Measurements from ENCODE around the gene ARHGAP42. TPM values are rescaled to one million over a fixed set of nuclear protein-coding genes. Genes with fewer than 3 reads are reported as not detected.

The ARHGAP42 gene
- polyA plus RNA-seq, 3 donors from 2014 or later, result 0.27 to 1.2 (median 0.74) TPM

DNA sequence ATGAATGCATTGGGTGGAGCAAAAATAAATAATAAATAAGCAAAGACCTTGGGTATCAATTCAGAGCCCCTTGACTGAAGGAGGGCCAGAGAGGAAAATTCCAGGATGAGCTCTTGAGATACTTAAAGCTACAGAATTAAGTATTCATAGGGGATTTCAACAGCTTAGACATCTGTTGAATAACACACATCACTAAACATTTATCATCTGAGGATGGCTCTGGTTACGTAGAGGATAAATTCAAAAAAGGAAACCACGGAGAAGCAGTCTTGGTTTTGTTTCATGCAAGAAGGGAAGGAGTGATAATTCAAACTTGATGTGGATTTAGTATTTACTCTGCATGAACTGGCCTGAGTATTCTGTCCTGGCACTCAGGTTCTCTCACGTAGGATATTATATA is 29.8 kb downstream of the ARHGAP42 start:
- H3K36me3 Mint-ChIP-seq, result peaks cover 0 to 6% (median 0%) of the 10 kb centered on the region in 3 donors
- H3K27ac Mint-ChIP-seq, result no peak overlapping the region

DNA sequence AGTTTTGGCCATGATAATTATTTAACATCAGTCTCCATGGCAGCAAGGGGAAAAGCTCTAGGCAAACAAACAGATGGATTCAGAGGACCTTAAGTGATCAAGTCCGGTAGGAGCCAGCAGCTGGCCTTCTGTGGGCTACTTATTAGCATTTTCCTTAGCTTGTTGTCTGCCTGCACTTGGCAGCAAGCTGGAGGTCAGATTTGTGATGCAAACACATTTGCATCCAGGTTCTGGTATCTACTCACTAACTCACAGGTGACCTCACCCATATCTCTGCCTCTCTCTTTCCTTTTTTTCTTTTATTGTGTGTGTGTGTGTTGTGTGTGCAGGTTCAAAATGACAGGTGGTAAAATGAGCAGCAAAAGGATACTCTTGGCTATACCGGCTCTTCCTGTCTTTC is 32.3 kb downstream of the ARHGAP42 start:
- Mint-ChIP-seq H3K27me3 (ENCODE audit: low read depth in 3 of 3) (no peaks in the 10 kb centered on the region), H3K9me3 (peaks cover 0 to 3% (median 0%) of the 10 kb centered on the region in 6 donors), H3K4me3 (no peak overlapping the region), H3K27ac (no peak overlapping the region), H3K36me3 (peaks cover 0 to 6% (median 0%) of the 10 kb centered on the region in 3 donors), H3K4me1 (no peaks in the 10 kb centered on the region)
- DNase-seq, result no peak

More for the DNA sequence above, 29.8 kb downstream of the ARHGAP42 start:
- Mint-ChIP-seq H3K27me3 (ENCODE audit: low read depth in 3 of 3) (no peaks in the 10 kb centered on the region), H3K9me3 (peaks cover 0 to 3% (median 0%) of the 10 kb centered on the region in 6 donors), H3K4me1 (peaks cover 4 to 7% of the 10 kb centered on the region in 2 donors), H3K4me3 (no peak overlapping the region)
- no peak for DNase-seq

DNA sequence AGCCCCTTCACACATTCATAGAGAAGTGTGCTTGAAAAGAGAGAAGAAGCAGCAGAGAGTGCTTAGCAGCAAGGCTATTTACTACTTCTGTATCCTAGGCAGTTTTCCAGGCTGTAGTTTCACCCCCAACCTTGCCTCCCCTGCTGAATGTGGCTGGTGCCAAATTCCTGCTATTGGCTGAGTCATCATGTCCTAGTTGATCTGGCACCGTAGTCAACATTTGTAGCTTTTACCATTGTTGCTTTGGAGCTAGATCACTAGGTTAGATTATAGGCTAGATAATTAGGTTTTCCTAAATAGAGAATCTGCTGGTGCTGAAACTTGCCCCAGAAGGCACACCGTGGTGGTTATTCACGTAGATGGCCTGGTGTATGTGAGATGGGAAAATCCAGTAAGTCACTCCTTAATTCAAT is 32.7 kb downstream of the ARHGAP42 start:
- H3K4me3 Mint-ChIP-seq, result no peak overlapping the region
- H3K27me3 Mint-ChIP-seq (ENCODE audit: low read depth in 3 of 3), result no peaks in the 10 kb centered on the region
- no peak overlapping the region for H3K27ac Mint-ChIP-seq
- H3K4me1 Mint-ChIP-seq, result no peaks in the 10 kb centered on the region
- DNase-seq, result no peak
- peaks cover 0 to 6% (median 0%) of the 10 kb centered on the region in 3 donors for H3K36me3 Mint-ChIP-seq
- peaks cover 0 to 3% (median 0%) of the 10 kb centered on the region in 6 donors for H3K9me3 Mint-ChIP-seq

- H3K27me3 Mint-ChIP-seq (ENCODE audit: low read depth in 3 of 3), result no peaks in the 10 kb centered on the region
- no peak for DNase-seq
- no peak overlapping the region for H3K27ac Mint-ChIP-seq
- no peak overlapping the region for H3K4me3 Mint-ChIP-seq
- H3K36me3 Mint-ChIP-seq, result peaks cover 0 to 5% (median 0%) of the 10 kb centered on the region in 3 donors
- H3K4me1 Mint-ChIP-seq, result no peaks in the 10 kb centered on the region
- H3K9me3 Mint-ChIP-seq, result peaks cover 0 to 2% (median 0%) of the 10 kb centered on the region in 6 donors
Observed at GRCh38 chr11:100726680-100727079, 39.6 kb downstream of the ARHGAP42 start.

GRCh38 chr11:100727410-100727809 is 40.3 kb downstream of the ARHGAP42 start:
- no peak overlapping the region for H3K27ac Mint-ChIP-seq
- peaks cover 0 to 5% (median 0%) of the 10 kb centered on the region in 3 donors for H3K36me3 Mint-ChIP-seq
- DNase-seq, result no peak
- no peaks in the 10 kb centered on the region for H3K27me3 Mint-ChIP-seq (ENCODE audit: low read depth in 3 of 3)
- peaks cover 0 to 2% (median 0%) of the 10 kb centered on the region in 6 donors for H3K9me3 Mint-ChIP-seq
- no peaks in the 10 kb centered on the region for H3K4me1 Mint-ChIP-seq
- H3K4me3 Mint-ChIP-seq, result no peak overlapping the region

DNA sequence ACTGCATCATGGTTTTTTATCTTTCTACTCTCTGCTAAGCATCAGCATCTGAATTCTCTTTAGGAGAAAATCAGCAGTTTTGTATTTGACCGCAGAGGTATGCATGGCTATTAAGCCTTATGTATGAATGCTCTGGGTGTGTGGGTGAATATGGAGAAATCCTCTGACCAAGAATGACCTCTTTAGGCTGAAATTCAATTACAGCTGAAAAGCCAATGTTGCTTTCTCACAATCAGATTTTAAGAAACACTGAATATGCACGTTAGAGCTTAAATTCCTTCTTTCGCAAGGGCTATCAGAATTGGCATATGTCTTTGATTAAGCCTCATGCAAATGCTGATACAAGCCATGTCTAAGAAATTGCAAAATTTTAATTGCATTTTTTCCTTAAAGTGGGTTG is 43.2 kb downstream of the ARHGAP42 start:
- no peak for DNase-seq
- Mint-ChIP-seq H3K4me1 (peaks cover 3 to 6% of the 10 kb centered on the region in 2 donors), H3K27ac (no peak overlapping the region), H3K9me3 (peaks cover 0 to 2% (median 0%) of the 10 kb centered on the region in 6 donors), H3K36me3 (peaks cover 0 to 5% (median 0%) of the 10 kb centered on the region in 3 donors), H3K4me3 (no peak overlapping the region), H3K27me3 (ENCODE audit: low read depth in 3 of 3) (no peaks in the 10 kb centered on the region)

DNA sequence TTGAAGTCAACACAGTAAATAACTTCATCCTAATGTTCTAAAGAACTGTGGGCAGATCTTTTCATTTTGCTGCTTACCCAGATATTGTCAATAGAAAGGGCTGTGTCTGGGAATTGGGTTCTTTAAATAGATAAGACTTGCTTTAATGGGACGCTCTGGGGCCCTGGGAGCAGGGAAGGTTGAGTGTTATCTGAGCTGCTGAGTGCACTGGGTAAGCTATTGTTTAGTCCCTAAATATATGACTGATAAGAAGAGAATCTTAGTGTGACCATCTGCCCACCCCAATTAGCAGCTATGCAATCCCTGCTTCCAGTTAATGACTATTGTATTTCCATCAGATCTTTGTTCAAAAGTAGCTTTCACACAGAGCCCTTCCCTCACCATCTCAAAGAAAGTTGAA is 44.4 kb downstream of the ARHGAP42 start:
- peaks cover 0 to 4% (median 0%) of the 10 kb centered on the region in 6 donors for H3K9me3 Mint-ChIP-seq
- peaks cover 0 to 1% (median 0%) of the 10 kb centered on the region in 3 donors for H3K27me3 Mint-ChIP-seq (ENCODE audit: low read depth in 3 of 3)
- no peak overlapping the region for H3K4me3 Mint-ChIP-seq
- no peak overlapping the region for H3K27ac Mint-ChIP-seq
- DNase-seq, result no peak
- peaks cover 0 to 5% (median 0%) of the 10 kb centered on the region in 3 donors for H3K36me3 Mint-ChIP-seq
- H3K4me1 Mint-ChIP-seq, result peaks cover 4 to 8% of the 10 kb centered on the region in 2 donors

GRCh38 chr11:100732949-100733348 is 45.9 kb downstream of the ARHGAP42 start:
- Mint-ChIP-seq H3K4me1 (peaks cover 4 to 8% of the 10 kb centered on the region in 2 donors), H3K36me3 (no peaks in the 10 kb centered on the region), H3K27ac (no peak overlapping the region), H3K27me3 (ENCODE audit: low read depth in 3 of 3) (peaks cover 0 to 4% (median 0%) of the 10 kb centered on the region in 3 donors), H3K9me3 (peaks cover 0 to 4% (median 0%) of the 10 kb centered on the region in 6 donors), H3K4me3 (no peak overlapping the region)
- no peak for DNase-seq

- H3K27ac Mint-ChIP-seq, result peak overlapping the region in 1 of 6 donors; percentile 7
- peaks cover 0 to 4% (median 0%) of the 10 kb centered on the region in 3 donors for H3K27me3 Mint-ChIP-seq (ENCODE audit: low read depth in 3 of 3)
- no peak for DNase-seq
- H3K4me3 Mint-ChIP-seq, result no peak overlapping the region
- H3K9me3 Mint-ChIP-seq, result peaks cover 0 to 4% (median 0%) of the 10 kb centered on the region in 6 donors
- peaks cover 6 to 8% of the 10 kb centered on the region in 2 donors for H3K4me1 Mint-ChIP-seq
- no peaks in the 10 kb centered on the region for H3K36me3 Mint-ChIP-seq
Observed at GRCh38 chr11:100734743-100735527, 47.8 kb downstream of the ARHGAP42 start.

- H3K9me3 Mint-ChIP-seq, result peaks cover 0 to 4% (median 0%) of the 10 kb centered on the region in 6 donors
- no peaks in the 10 kb centered on the region for H3K36me3 Mint-ChIP-seq
- no peak overlapping the region for H3K4me3 Mint-ChIP-seq
- no peak overlapping the region for H3K27ac Mint-ChIP-seq
- H3K27me3 Mint-ChIP-seq (ENCODE audit: low read depth in 3 of 3), result peaks cover 0 to 4% (median 0%) of the 10 kb centered on the region in 3 donors
- no peak for DNase-seq
- H3K4me1 Mint-ChIP-seq, result peaks cover 14 to 19% of the 10 kb centered on the region in 2 donors
Observed at GRCh38 chr11:100735949-100736675, 49.0 kb downstream of the ARHGAP42 start.

GRCh38 chr11:100738701-100739270 is 51.7 kb downstream of the ARHGAP42 start:
- Mint-ChIP-seq H3K4me3 (no peak overlapping the region), H3K9me3 (peaks cover 0 to 4% (median 0%) of the 10 kb centered on the region in 6 donors), H3K36me3 (no peaks in the 10 kb centered on the region), H3K4me1 (peaks cover 27 to 39% of the 10 kb centered on the region in 2 donors), H3K27me3 (ENCODE audit: low read depth in 3 of 3) (peaks cover 0 to 4% (median 0%) of the 10 kb centered on the region in 3 donors), H3K27ac (no peak overlapping the region)
- DNase-seq, result no peak

GRCh38 chr11:100739666-100740065 is 52.6 kb downstream of the ARHGAP42 start:
- H3K36me3 Mint-ChIP-seq, result no peaks in the 10 kb centered on the region

GRCh38 chr11:100740440-100740839 is 53.4 kb downstream of the ARHGAP42 start:
- H3K9me3 Mint-ChIP-seq, result peaks cover 0 to 4% (median 0%) of the 10 kb centered on the region in 6 donors
- H3K4me3 Mint-ChIP-seq, result peak overlapping the region in 1 of 5 donors; percentile 14
- no peak for DNase-seq
- H3K27ac Mint-ChIP-seq, result peak overlapping the region in 1 of 6 donors; percentile 51
- H3K36me3 Mint-ChIP-seq, result no peaks in the 10 kb centered on the region
- H3K4me1 Mint-ChIP-seq, result peaks cover 24 to 31% of the 10 kb centered on the region in 2 donors
- H3K27me3 Mint-ChIP-seq (ENCODE audit: low read depth in 3 of 3), result peaks cover 0 to 4% (median 0%) of the 10 kb centered on the region in 3 donors

More at GRCh38 chr11:100739666-100740065, 52.6 kb downstream of the ARHGAP42 start:
- DNase-seq, result no peak
- Mint-ChIP-seq H3K4me3 (no peak overlapping the region), H3K27me3 (ENCODE audit: low read depth in 3 of 3) (peaks cover 0 to 4% (median 0%) of the 10 kb centered on the region in 3 donors), H3K27ac (no peak overlapping the region), H3K9me3 (peaks cover 0 to 4% (median 0%) of the 10 kb centered on the region in 6 donors), H3K4me1 (peaks cover 27 to 39% of the 10 kb centered on the region in 2 donors)

Measured in immature natural killer cell (primary cell).